ENCODE results near the gene RACK1.
A peak's percentile ranks its signal among the peaks of the same experiment; 100 is the strongest.

The RACK1 gene

DNA sequence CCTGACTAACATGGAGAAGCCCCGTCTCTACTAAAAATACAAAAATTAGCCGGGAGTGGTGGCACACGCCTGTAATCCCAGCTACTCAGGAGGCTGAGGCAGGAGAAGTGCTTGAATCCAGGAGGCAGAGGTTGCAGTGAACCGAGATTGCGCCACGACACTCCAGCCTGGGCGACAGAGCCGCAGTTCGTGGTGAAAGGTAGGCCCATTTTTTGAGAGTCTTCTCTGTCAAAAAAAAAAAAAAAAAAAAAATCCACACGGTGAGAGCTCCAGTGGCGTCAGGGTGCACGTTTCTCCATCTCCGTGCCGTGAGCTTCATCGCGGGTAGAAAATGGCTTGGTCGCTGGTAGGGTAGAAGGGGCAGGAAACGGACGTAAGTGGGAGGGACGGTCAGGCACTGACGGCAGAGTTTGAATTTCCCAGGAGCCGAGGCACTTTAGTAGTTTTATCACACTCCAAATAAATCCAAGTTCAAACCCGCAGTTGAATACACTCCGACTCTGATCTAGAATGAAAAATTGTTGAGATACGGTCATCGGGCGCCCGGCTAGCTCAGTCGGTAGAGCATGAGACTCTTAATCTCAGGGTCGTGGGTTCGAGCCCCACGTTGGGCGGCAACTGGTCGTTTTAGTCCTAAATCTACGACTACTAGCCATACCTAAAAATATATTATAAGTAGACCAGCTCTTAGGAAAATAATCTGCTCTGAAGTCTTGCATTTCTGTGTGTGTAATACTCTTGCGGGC, 36.3 kb downstream of the RACK1 start:
- Histone ChIP-seq H3K27me3 (peaks cover 89% of the 10 kb centered on the region), H3K4me1 (ENCODE audit: control insufficient read depth in 1 of 2, insufficient read depth in 1 of 2, low read depth in 1 of 2, low read length in 1 of 2) (peaks cover 51% of the 10 kb centered on the region in 2 experiments), H3K4me3 (ENCODE audit: low read depth in 1 of 2, low read length in 1 of 2) (peak overlapping the region; percentile 35 to 60), H3K9me3 (no peaks in the 10 kb centered on the region), H3K27ac (no peak overlapping the region), H3K36me3 (no peaks in the 10 kb centered on the region)
- TF ChIP-seq, protein P1, sequence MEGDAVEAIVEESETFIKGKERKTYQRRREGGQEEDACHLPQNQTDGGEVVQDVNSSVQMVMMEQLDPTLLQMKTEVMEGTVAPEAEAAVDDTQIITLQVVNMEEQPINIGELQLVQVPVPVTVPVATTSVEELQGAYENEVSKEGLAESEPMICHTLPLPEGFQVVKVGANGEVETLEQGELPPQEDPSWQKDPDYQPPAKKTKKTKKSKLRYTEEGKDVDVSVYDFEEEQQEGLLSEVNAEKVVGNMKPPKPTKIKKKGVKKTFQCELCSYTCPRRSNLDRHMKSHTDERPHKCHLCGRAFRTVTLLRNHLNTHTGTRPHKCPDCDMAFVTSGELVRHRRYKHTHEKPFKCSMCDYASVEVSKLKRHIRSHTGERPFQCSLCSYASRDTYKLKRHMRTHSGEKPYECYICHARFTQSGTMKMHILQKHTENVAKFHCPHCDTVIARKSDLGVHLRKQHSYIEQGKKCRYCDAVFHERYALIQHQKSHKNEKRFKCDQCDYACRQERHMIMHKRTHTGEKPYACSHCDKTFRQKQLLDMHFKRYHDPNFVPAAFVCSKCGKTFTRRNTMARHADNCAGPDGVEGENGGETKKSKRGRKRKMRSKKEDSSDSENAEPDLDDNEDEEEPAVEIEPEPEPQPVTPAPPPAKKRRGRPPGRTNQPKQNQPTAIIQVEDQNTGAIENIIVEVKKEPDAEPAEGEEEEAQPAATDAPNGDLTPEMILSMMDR (IDR thresholded peaks at IDR 0.05): no peak

DNA sequence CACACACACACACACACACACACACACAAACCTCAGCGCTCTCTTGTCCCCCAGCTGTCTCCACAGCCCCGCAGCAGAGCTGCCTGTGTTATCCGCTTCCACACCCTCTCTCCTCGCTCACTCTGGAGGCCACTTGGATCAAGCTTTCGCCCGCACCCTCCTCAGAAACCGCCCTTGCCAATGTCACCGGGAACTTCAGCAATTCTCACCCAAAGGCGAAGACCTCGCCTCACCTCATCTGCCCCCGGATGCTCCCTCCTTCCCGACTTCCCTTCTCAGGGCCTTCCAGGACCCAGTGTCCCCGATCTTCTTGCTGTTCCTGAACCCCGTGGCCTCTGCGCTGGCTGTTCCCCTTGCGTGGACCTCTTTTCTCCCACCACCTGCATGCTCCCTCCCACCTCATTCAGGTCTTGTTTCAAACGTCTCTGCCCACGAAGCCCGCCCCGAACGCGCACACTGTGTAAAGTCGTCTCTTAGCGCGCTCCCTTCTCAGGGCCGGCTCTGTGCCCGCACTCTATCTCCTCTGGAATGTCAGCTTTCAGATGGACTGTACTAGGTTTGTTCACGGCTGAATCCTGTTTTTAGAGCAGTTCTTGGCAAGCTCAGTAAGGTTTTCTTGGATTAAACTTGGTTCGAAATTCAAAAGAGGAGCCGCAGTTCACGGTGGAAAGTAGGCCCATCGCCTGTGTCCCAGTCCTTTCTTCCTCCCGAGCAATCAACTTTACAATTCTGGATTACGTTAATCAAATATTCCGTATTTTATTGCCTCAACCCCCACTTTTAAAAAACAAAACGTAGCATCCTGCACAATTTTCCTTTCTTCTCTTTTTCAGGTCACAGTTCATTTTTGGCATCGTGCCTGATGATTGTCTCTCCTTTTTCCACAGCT, 37.7 kb downstream of the RACK1 start:
- H3K4me3 ChIP-seq (ENCODE audit: low read depth in 1 of 2, low read length in 1 of 2): peak overlapping the region; percentile 35 to 60
- no peak overlapping the region for H3K27ac ChIP-seq
- peaks cover 51% of the 10 kb centered on the region in 2 experiments for H3K4me1 ChIP-seq (ENCODE audit: control insufficient read depth in 1 of 2, insufficient read depth in 1 of 2, low read depth in 1 of 2, low read length in 1 of 2)
- TF ChIP-seq, protein P1 (IDR thresholded peaks at IDR 0.05): no peak
- H3K27me3 ChIP-seq: peaks cover 98% of the 10 kb centered on the region
- H3K9me3 ChIP-seq: no peaks in the 10 kb centered on the region
- H3K36me3 ChIP-seq: no peaks in the 10 kb centered on the region

DNA sequence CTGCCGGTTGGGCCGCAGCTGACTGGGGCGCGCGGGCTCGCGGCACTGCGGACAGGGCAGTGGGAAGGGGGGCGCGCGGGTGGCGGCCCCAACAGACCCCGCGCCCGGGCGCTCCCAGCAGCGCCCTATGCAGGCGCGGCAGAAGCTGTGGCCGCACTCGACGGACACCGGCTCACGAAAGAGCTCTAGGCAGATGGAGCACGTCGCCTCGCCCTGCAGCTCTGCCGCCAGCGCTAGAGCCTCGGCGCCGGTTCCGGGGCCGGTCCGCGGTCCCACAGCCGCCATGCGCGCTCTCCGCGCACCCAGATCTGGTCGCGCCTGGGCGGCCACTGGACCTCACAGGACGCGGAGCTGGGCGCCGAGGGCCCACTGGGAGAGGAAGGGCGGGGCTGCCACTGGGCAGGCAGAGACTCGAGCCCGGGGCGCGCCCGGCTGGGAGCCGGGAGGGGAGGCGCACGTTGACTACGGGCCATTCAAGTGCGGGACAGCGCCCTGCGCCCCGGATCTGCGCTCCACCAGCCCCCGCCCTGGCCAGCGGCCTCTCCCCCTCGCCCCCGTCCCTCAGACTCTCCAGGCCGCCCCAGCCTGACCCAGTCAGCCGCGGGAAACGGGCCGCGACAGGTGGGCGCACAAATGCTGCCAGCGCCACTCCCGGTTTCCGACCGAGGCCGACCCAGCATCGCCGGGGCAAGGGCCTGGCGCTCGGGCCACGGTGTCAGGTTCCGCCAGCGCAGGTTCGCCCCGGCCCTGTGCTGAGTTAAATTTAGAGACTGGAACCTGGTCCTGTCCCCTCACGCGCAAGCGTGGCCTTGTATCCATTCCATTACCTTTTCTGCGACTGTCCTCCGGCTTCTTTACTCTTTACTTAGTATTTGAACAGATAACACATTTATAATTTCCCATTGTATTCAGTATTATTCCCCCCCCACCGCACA, 38.6 kb downstream of the RACK1 start, which contains the start of gene TRIM7:
Gene TRIM7, minus strand, starts transcription at position 371 of the 935 bp plus-strand sequence. Its CDS starts 86 bp downstream, at position 285.
- Histone ChIP-seq H3K27me3 (peaks cover 98% of the 10 kb centered on the region), H3K4me1 (ENCODE audit: control insufficient read depth in 1 of 2, insufficient read depth in 1 of 2, low read depth in 1 of 2, low read length in 1 of 2) (peaks cover 51% of the 10 kb centered on the region in 2 experiments), H3K27ac (no peak within 1 kb of the TSS), H3K36me3 (no peaks in the 10 kb centered on the region), H3K9me3 (no peaks in the 10 kb centered on the region), H3K4me3 (ENCODE audit: low read depth in 1 of 2, low read length in 1 of 2) (peak within 1 kb of the TSS; percentile 24 to 60)
- TF ChIP-seq, protein P1 (IDR thresholded peaks at IDR 0.05): no peak

DNA sequence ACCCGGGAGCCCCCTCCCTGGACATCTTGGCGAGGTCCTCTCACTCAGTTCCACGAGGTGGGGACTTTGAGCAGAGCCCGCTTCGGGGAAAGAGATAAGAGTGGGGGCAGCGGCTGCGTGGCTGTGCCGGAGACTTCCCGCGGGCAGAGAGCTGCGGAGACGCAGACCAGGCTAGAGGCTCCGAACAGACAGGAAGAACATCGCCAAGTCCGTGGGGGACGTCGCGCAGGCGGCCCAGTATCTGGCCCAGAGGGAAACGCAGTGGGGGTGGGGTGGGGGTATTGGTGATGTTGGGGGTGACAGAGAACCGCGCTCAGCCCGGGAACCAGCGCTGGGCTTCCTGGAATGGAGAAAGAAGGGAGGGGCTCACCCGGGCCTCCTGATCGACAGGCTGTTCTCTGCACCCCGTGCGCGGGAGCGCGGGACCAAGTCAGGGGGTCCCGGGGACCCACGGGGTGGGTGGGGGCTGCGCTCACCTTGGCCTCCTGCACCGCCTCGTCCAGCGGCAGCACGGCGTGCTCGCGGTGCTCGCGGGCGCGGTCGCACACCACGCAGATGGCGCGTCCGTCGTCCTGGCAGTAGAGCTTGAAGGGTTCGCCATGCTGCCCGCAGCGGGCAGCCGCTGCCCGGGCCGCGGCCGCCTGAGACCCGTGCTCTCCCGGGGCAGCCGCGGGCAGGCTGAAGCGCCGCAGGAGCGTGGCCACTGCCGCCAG, 39.4 kb downstream of the RACK1 start:
- H3K9me3 ChIP-seq: no peaks in the 10 kb centered on the region
- no peaks in the 10 kb centered on the region for H3K36me3 ChIP-seq
- TF ChIP-seq, protein P1 (IDR thresholded peaks at IDR 0.05): no peak
- H3K27ac ChIP-seq: no peak overlapping the region
- H3K4me1 ChIP-seq (ENCODE audit: control insufficient read depth in 1 of 2, insufficient read depth in 1 of 2, low read depth in 1 of 2, low read length in 1 of 2): peaks cover 51% of the 10 kb centered on the region in 2 experiments
- peak overlapping the region; percentile 20 to 60 for H3K4me3 ChIP-seq (ENCODE audit: low read depth in 1 of 2, low read length in 1 of 2)
- H3K27me3 ChIP-seq: peaks cover 98% of the 10 kb centered on the region
